A549 (cell line): ENCODE measurements around the gene PCED1A. TPM values are rescaled to one million over a fixed set of nuclear protein-coding genes. Genes with fewer than 3 reads are reported as not detected.

Source experiments
- ATAC-seq, 2 experiments: fragments of 200-7000 bp in 1 of 2; fragments of >200 bp in 1 of 2; cut with Nextera tagmentation in 1 of 2; cut with Tn5 transposase in 1 of 2; 3 replicates each; pipeline versions ENCODE4 v1.8.0 to v1.9.1; 2018 to 2020; ENCODE audit warnings: mild to moderate bottlenecking in 1 of 2, moderate library complexity in 1 of 2
- CTCF ChIA-PET: fragments of 300-600 bp; sonication (Branson Sonifier 250); formaldehyde crosslinking; extraction: SDS; loops from one replicate; lab custom pipeline; 2021; ENCODE audit warnings: antibody characterized with exemption, inconsistent platforms; lab: Yijun Ruan, JAX
- POLR2A ChIA-PET: fragments of 350-600 bp; formaldehyde crosslinking; extraction: SDS; loops from one replicate; lab custom pipeline; 2021; ENCODE audit warnings: antibody characterized with exemption, inconsistent platforms; lab: Yijun Ruan, JAX
- DNase-seq, 2 experiments: peaks; one replicate each; pipeline versions ENCODE4 v3.0.0 to v3.0.0-alpha.2; 2011 to 2016; ENCODE audit warnings: low read depth in 1 of 2, low spot score in 1 of 2
- FAIRE-seq: peaks from 2 replicates; lab custom pipeline; 2011; peaks lifted over from hg19 to GRCh38; lab: Jason Lieb, UNC
- H3K27ac ChIP-seq, 2 experiments: fragments of >200 bp; sonication (Bioruptor Twin); formaldehyde crosslinking; 3 replicates each; pipeline ENCODE4 v1.5.1; 2016 to 2017
- H3K4me1 ChIP-seq: fragments of >200 bp; sonication (Bioruptor Twin); formaldehyde crosslinking; 3 replicates; pipeline ENCODE4 v1.6.1; 2016
- H3K4me2 ChIP-seq: fragments of >200 bp; sonication (Bioruptor Twin); formaldehyde crosslinking; 3 replicates; pipeline ENCODE4 v1.6.1; 2016
- H3K4me3 ChIP-seq: fragments of >200 bp; sonication (Bioruptor Twin); formaldehyde crosslinking; 3 replicates; pipeline ENCODE4 v1.5.1; 2016
- H3K9me3 ChIP-seq: fragments of >200 bp; sonication (Bioruptor Twin); formaldehyde crosslinking; 3 replicates; pipeline ENCODE4 v1.6.1; 2016
- ATOH8 ChIP-seq: fragments of 250-450 bp; sonication (Bioruptor Pico); IDR thresholded peaks from 2 replicates; pipeline ENCODE4 v1.5.0; 2020; ENCODE audit warnings: low read depth, mild to moderate bottlenecking, moderate library complexity
- BCL3 ChIP-seq: fragments of >200 bp; sonication (Bioruptor Twin); formaldehyde crosslinking; IDR thresholded peaks from 3 replicates; pipeline ENCODE4 v1.6.1; 2016
- CEBPB ChIP-seq, 2 experiments: fragments of >200 bp in 1 of 2; sonication (Bioruptor Twin) in 1 of 2; formaldehyde crosslinking in 1 of 2; IDR thresholded peaks; 2 replicates each; pipeline ENCODE4 v1.6.1; 2012 to 2016
- CHD4 ChIP-seq: fragments of 200-600 bp; sonication (generic); IDR thresholded peaks from 2 replicates; pipeline ENCODE4 v1.6.1; 2016; ENCODE audit warnings: antibody characterized with exemption, mild to moderate bottlenecking, borderline replicate concordance
- EHF ChIP-seq: fragments of 250-450 bp; sonication (Bioruptor Pico); IDR thresholded peaks from 2 replicates; pipeline ENCODE4 v1.5.0; 2020; ENCODE audit warnings: mild to moderate bottlenecking
- EHMT2 ChIP-seq: fragments of 200-600 bp; sonication (generic); IDR thresholded peaks from 2 replicates; pipeline ENCODE4 v1.6.1; 2016; ENCODE audit warnings: antibody characterized with exemption, low read depth, mild to moderate bottlenecking, moderate library complexity
- ESRRA ChIP-seq: fragments of 150-350 bp; IDR thresholded peaks from 2 replicates; pipeline ENCODE4 v1.6.1; 2014; ENCODE audit warnings: mild to moderate bottlenecking, low read length, borderline replicate concordance
- HDAC2 ChIP-seq: fragments of 200-600 bp; sonication (generic); IDR thresholded peaks from 2 replicates; pipeline ENCODE4 v1.6.1; 2016
- HES2 ChIP-seq: fragments of >200 bp; sonication (Bioruptor Twin); formaldehyde crosslinking; IDR thresholded peaks from 2 replicates; pipeline ENCODE4 v1.6.1; 2016
- HEYL ChIP-seq: fragments of 250-450 bp; sonication (Bioruptor Pico); IDR thresholded peaks from 2 replicates; pipeline ENCODE4 v1.8.0; 2021; ENCODE audit warnings: mild to moderate bottlenecking, moderate library complexity
- HOXA7 ChIP-seq: fragments of 250-450 bp; sonication (Bioruptor Pico); IDR thresholded peaks from 2 replicates; pipeline ENCODE4 v1.5.0; 2020; ENCODE audit warnings: mild to moderate bottlenecking, moderate library complexity
- HOXB5 ChIP-seq: fragments of 250-450 bp; sonication (Bioruptor Pico); IDR thresholded peaks from 2 replicates; pipeline ENCODE4 v1.5.0; 2020; ENCODE audit warnings: mild to moderate bottlenecking, moderate library complexity
- KDM1A ChIP-seq: fragments of 200-600 bp; sonication (generic); IDR thresholded peaks from 2 replicates; pipeline ENCODE4 v1.6.1; 2016; ENCODE audit warnings: low read depth, mild to moderate bottlenecking
- KDM5A ChIP-seq: fragments of 200-600 bp; sonication (generic); IDR thresholded peaks from 2 replicates; pipeline ENCODE4 v1.6.1; 2016; ENCODE audit warnings: antibody characterized with exemption, mild to moderate bottlenecking
- NPAS2 ChIP-seq: fragments of 250-450 bp; sonication (Bioruptor Pico); IDR thresholded peaks from 2 replicates; pipeline ENCODE4 v1.8.0; 2022; ENCODE audit warnings: mild to moderate bottlenecking, moderate library complexity, borderline replicate concordance
- RFX5 ChIP-seq: fragments of 450-650 bp; IDR thresholded peaks from 2 replicates; pipeline ENCODE4 v1.7.1; 2014; ENCODE audit warnings: antibody characterized with exemption, mild to moderate bottlenecking, moderate library complexity
- RNF2 ChIP-seq: fragments of 200-600 bp; sonication (generic); IDR thresholded peaks from 2 replicates; pipeline ENCODE4 v1.6.1; 2016; ENCODE audit warnings: low read depth, mild to moderate bottlenecking, antibody characterized with exemption, moderate library complexity, borderline replicate concordance
- TP53 ChIP-seq: fragments of 250-450 bp; sonication (Bioruptor Pico); IDR thresholded peaks from 2 replicates; pipeline ENCODE4 v1.5.0; 2021; ENCODE audit warnings: mild to moderate bottlenecking, moderate library complexity
- ZSCAN20 ChIP-seq: fragments of 250-450 bp; sonication (Bioruptor Pico); IDR thresholded peaks from 2 replicates; pipeline ENCODE4 v1.8.0; 2022; ENCODE audit warnings: mild to moderate bottlenecking, moderate library complexity
- WGBS: methylation state at CpG from one replicate; pipeline ENCODE4 v1.1.6; 2017; ENCODE audit errors: missing lambda C conversion rate; 5-methylcytosine and 5-hydroxymethylcytosine counted together
- polyA plus RNA-seq, 4 experiments: library from polyadenylated mRNA; depleted of rRNA in 3 of 4; stranded (reverse); fragments of >200 nt; fragmentation: RNase III in 1 of 4; extraction: RNeasy Plus Mini Kit Qiagen cat#74134 plus additional on column Dnase treatment in 1 of 4; gene quantifications; 2 replicates in 3 of 4; 3 replicates in 1 of 4; pipeline ENCODE4 v1.2.3, GENCODE V29; 2011 to 2017
- TF ChIP-seq, protein P1 (sequence below): fragments of >200 bp; sonication (Bioruptor Twin); formaldehyde crosslinking; IDR thresholded peaks from 3 replicates; pipeline ENCODE4 v1.5.1; 2016
- TF ChIP-seq, protein P2 (sequence below): fragments of 450-650 bp; IDR thresholded peaks from 2 replicates; pipeline ENCODE4 v1.6.1; 2014; ENCODE audit warnings: antibody characterized with exemption
- TF ChIP-seq, protein P3 (sequence below): IDR thresholded peaks from 2 replicates; pipeline ENCODE4 v1.6.1; 2012
- TF ChIP-seq, protein P4 (sequence below): IDR thresholded peaks from 2 replicates; pipeline ENCODE4 v1.6.1; 2012; ENCODE audit warnings: low read depth, borderline replicate concordance

Gene PCED1A
- polyA plus RNA-seq, 2 of the 4 experiments (the other 2 are of a cell fraction), result 25.7 to 43.8 TPM

- Histone ChIP-seq H3K4me2 (no peak overlapping the region), H3K4me3 (no peak overlapping the region), H3K9me3 (no peaks in the 10 kb centered on the region), H3K27ac (no peak overlapping the region), H3K4me1 (peaks cover 11% of the 10 kb centered on the region; the same call in 2 of the 3 replicates)
- ATAC-seq (no peak), DNase-seq (no peak), FAIRE-seq (no peak)
- no peak for TF ChIP-seq ATOH8 (CRISPR knock-in tag)
- TF ChIP-seq NPAS2 (CRISPR knock-in tag), result no peak
- TF ChIP-seq EHF (CRISPR knock-in tag), result no peak
- TF ChIP-seq, protein P1, sequence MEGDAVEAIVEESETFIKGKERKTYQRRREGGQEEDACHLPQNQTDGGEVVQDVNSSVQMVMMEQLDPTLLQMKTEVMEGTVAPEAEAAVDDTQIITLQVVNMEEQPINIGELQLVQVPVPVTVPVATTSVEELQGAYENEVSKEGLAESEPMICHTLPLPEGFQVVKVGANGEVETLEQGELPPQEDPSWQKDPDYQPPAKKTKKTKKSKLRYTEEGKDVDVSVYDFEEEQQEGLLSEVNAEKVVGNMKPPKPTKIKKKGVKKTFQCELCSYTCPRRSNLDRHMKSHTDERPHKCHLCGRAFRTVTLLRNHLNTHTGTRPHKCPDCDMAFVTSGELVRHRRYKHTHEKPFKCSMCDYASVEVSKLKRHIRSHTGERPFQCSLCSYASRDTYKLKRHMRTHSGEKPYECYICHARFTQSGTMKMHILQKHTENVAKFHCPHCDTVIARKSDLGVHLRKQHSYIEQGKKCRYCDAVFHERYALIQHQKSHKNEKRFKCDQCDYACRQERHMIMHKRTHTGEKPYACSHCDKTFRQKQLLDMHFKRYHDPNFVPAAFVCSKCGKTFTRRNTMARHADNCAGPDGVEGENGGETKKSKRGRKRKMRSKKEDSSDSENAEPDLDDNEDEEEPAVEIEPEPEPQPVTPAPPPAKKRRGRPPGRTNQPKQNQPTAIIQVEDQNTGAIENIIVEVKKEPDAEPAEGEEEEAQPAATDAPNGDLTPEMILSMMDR, result no peak
- no peak for TF ChIP-seq KDM1A
- no peak for TF ChIP-seq ZSCAN20 (CRISPR knock-in tag)
- TF ChIP-seq, protein P2, sequence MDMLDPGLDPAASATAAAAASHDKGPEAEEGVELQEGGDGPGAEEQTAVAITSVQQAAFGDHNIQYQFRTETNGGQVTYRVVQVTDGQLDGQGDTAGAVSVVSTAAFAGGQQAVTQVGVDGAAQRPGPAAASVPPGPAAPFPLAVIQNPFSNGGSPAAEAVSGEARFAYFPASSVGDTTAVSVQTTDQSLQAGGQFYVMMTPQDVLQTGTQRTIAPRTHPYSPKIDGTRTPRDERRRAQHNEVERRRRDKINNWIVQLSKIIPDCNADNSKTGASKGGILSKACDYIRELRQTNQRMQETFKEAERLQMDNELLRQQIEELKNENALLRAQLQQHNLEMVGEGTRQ, result no peak
- no peak for TF ChIP-seq BCL3
- no peak for TF ChIP-seq HOXB5 (CRISPR knock-in tag)
- TF ChIP-seq EHMT2, result no peak
- no peak for TF ChIP-seq RFX5
- no peak for TF ChIP-seq HES2
- no peak for TF ChIP-seq CHD4
- TF ChIP-seq, protein P3, sequence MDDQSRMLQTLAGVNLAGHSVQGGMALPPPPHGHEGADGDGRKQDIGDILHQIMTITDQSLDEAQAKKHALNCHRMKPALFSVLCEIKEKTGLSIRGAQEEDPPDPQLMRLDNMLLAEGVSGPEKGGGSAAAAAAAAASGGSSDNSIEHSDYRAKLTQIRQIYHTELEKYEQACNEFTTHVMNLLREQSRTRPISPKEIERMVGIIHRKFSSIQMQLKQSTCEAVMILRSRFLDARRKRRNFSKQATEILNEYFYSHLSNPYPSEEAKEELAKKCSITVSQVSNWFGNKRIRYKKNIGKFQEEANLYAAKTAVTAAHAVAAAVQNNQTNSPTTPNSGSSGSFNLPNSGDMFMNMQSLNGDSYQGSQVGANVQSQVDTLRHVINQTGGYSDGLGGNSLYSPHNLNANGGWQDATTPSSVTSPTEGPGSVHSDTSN, result no peak
- TF ChIP-seq HDAC2, result no peak
- ChIA-PET POLR2A (no interaction called here), CTCF (interaction anchor here (0.7 kb wide), 1 partner anchor 164 kb away, joined by 3 read pairs; no protein-coding TSS in a partner anchor)
- WGBS, result 96% methylated on average over 3 of the region's 3 CpGs
Measured at GRCh38 chr20:2889797-2890196, 49.3 kb upstream of the PCED1A start.

GRCh38 chr20:2889209-2889608 lies 48.8 kb upstream of the PCED1A start:
- no peak for ATAC-seq
- WGBS, result 93% methylated on average over 1 of the region's 1 CpG
- H3K4me3 ChIP-seq, result no peak overlapping the region
- H3K9me3 ChIP-seq, result no peaks in the 10 kb centered on the region
- H3K4me1 ChIP-seq, result peaks cover 11% of the 10 kb centered on the region; the same call in 2 of the 3 replicates
- no peak for TF ChIP-seq CEBPB (IDR thresholded peaks at IDR 0.05)
- no peak for TF ChIP-seq KDM5A
- TF ChIP-seq, protein P4, sequence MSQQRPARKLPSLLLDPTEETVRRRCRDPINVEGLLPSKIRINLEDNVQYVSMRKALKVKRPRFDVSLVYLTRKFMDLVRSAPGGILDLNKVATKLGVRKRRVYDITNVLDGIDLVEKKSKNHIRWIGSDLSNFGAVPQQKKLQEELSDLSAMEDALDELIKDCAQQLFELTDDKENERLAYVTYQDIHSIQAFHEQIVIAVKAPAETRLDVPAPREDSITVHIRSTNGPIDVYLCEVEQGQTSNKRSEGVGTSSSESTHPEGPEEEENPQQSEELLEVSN, result no peak
- TF ChIP-seq HEYL (CRISPR knock-in tag), result no peak
- TF ChIP-seq ESRRA, result no peak
- no peak for TF ChIP-seq HOXA7 (CRISPR knock-in tag)
- no peak for TF ChIP-seq TP53 (CRISPR knock-in tag)
- no peak for TF ChIP-seq RNF2
- TF ChIP-seq, all 56 proteins: peak for 0
- no peak overlapping the region for H3K27ac ChIP-seq
- ChIA-PET POLR2A (no interaction called here), CTCF (interaction anchor here (0.7 to 2.1 kb wide), 3 partner anchors 11 to 164 kb away, joined by 3 to 8 read pairs (median 4); partner anchors contain the start of gene PTPRA)
- DNase-seq (no peak), FAIRE-seq (no peak)
- H3K4me2 ChIP-seq, result no peak overlapping the region
